SHP77 treated with DMSO at 0.1 percent for 48 hours (cell line): ENCODE data around the gene MYH15.

Experiments
- DNase-seq: peaks from one replicate; lab custom pipeline; 2025; lab: John Stamatoyannopoulos, UW

The MYH15 gene

DNA sequence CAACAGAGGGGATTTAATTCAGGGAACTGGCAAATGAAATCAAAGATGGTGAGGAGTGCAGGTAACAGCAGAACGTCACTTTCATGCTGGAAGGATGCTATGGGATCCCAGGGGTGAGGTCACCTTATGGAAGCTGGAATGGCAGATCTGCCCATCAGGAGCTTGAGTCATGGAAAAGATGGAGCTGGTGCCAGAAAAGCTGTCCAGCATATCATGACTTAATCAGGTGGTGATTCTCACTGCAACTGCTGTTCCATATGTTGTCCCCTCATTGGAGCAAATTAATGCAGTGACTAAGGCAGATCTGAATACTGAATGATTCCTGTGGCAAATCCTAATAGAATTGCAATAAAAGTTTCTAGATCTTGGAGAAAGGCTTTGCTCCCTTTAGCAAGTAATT is 175.7 kb downstream of the MYH15 start:
- DNase-seq = no peak

GRCh38 chr3:108333961-108334360 is 176.4 kb downstream of the MYH15 start:
- DNase-seq = no peak

DNA sequence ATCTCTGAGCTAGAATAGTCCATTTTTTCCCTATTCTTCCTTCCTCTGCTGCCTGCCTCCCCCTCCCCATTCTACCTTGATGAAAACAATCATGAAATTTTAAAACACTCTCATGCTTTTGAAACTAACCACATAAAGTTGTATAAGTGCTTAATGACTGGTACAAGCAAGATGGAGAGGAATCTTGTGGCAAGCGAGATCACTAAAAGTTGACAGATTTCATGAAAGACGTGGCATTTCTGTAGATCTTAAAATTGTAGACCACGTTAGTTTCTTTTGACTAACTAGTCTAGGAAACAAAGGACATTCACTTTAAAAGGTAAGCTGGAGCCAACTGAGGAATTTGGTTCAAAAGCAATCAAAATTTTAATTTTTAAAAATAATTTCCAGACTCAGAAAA is 178.6 kb downstream of the MYH15 start:
- no peak for DNase-seq
